Activated naive CD4-positive, alpha-beta T cell treated with anti-CD3 and anti-CD28 coated beads for 36 hours (primary cell): ENCODE results near the gene MOK. TPM values are rescaled to one million over a fixed set of nuclear protein-coding genes. Genes with fewer than 3 reads are reported as not detected.

ENCODE experiments used
- CTCF ChIA-PET: fragments of 350-600 bp; sonication (Branson Sonifier 250); formaldehyde crosslinking; loops from one replicate; lab custom pipeline; 2021; ENCODE audit warnings: antibody characterized with exemption; lab: Charles Lee
- DNase-seq: peaks from one replicate; pipeline ENCODE4 v3.0.0-alpha.2; 2020
- H3K27ac Mint-ChIP-seq: one replicate; pipeline ENCODE4 v1.8.0; 2021; ENCODE audit warnings: mild to moderate bottlenecking, mixed read lengths
- H3K27me3 Mint-ChIP-seq: one replicate; pipeline ENCODE4 v1.8.0; 2021; ENCODE audit warnings: low read depth, mixed read lengths
- H3K36me3 Mint-ChIP-seq: one replicate; pipeline ENCODE4 v1.8.0; 2021; ENCODE audit warnings: low read depth, mixed read lengths
- H3K4me1 Mint-ChIP-seq: one replicate; pipeline ENCODE4 v1.8.0; 2021; ENCODE audit warnings: low read depth, mixed read lengths
- H3K4me3 Mint-ChIP-seq: one replicate; pipeline ENCODE4 v1.8.0; 2021; ENCODE audit warnings: mild to moderate bottlenecking, moderate library complexity, mixed read lengths
- H3K9me3 Mint-ChIP-seq: one replicate; pipeline ENCODE4 v1.8.0; 2021; ENCODE audit warnings: mixed read lengths
- intact Hi-C: fragments of 100-400 bp; cut with micrococcal nuclease; formaldehyde crosslinking; loops from one replicate; pipeline ENCODE4 v1.15.1; 2023
- total RNA-seq, 2 experiments: library from RNA; stranded (reverse); gene quantifications; one replicate each; pipeline ENCODE4 v1.2.3, GENCODE V29; 2021

Gene MOK
- total RNA-seq, 2 experiments from 2014 or later, result 1.6 TPM

- Mint-ChIP-seq H3K9me3 (no peaks in the 10 kb centered on the region), H3K4me3 (no peak overlapping the region), H3K27ac (no peak overlapping the region), H3K36me3 (no peaks in the 10 kb centered on the region), H3K27me3 (no peaks in the 10 kb centered on the region), H3K4me1 (no peaks in the 10 kb centered on the region)
- CTCF ChIA-PET, result interaction anchor here (0.6 to 1.6 kb wide), 4 partner anchors 20 to 531 kb away, joined by 3 to 5 read pairs (median 4); no protein-coding TSS in a partner anchor
- intact Hi-C loops, result loop anchor here (1.0 to 5.0 kb wide), 2 partner anchors 79 to 282 kb away; no protein-coding TSS in a partner anchor
- DNase-seq, result peak; percentile 88
These were observed 69.6 kb downstream of the MOK start for GRCh38 chr14:102235275-102235897.

DNA sequence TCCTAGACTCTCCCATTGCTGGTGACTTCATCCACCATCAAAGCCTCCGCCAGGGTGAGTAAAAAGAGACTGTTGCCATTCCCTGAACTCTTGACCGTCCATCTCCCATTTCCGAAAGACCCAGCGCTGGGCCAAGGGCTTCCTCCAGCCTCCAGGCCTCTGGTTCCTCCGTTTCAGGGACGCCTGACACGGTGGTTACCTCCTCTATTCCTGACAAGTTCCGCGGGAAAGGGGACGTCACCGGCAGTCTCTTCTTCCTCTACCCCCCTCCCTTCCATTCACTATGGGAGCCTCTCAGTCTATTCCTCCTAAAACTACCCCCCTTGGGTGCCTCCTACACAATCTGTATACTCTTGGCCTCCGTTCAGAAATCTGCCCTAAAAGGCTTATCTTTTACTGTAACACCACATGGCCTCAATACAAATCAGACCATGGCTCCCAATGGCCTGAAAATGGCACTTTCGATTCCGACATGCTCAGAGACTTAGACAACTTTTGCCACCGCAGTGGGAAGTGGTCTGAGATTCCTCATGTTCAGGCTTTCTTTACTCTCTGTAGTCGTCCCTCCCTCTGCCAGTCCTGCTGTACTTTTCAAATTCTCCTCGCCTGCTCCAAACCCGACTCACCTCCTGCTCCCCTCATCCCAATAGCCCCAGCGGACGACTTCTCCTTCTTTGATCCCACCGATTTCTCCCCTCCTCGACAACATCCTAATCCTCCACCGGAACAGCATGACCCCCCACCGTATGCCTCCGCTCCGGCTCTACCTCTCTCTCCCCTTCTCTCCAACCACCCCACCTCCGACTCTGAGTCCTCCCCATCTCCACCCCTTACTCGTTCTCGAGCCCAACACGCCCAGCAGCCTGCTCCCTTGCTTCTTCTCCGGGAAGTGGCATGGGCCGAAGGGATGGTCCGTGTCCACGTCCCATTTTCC is 70.4 kb downstream of the MOK start:
- no peak overlapping the region for H3K4me3 Mint-ChIP-seq
- H3K9me3 Mint-ChIP-seq, result no peaks in the 10 kb centered on the region
- no peaks in the 10 kb centered on the region for H3K4me1 Mint-ChIP-seq
- no peak overlapping the region for H3K27ac Mint-ChIP-seq
- no peaks in the 10 kb centered on the region for H3K27me3 Mint-ChIP-seq
- intact Hi-C loops, result loop anchor here (1.0 to 5.0 kb wide), 2 partner anchors 80 to 283 kb away; no protein-coding TSS in a partner anchor
- no peaks in the 10 kb centered on the region for H3K36me3 Mint-ChIP-seq
- no peak for DNase-seq
- CTCF ChIA-PET, result interaction anchor here (1.0 to 1.6 kb wide), 2 partner anchors 80 to 281 kb away, joined by 3 to 4 read pairs; no protein-coding TSS in a partner anchor

DNA sequence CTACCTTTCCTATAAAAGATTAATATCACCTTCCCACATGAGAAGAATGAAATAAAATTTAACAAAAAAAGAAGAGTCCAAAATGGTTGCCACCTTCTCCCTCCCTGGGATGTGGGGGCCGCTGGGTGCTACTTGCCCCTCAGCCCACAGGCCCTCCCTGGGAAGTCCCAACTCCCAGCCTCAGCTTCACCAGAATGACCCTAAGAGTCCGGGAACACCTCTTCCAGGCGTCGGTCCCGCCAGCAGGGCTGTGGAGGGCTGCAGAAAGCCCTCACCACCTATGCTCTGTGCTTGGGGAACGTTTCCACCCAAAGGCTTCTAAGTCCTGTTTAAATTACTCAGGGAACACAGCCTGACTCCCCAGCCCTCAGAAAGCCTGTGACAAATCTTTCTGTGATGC is 71.9 kb downstream of the MOK start:
- no peak overlapping the region for H3K27ac Mint-ChIP-seq
- CTCF ChIA-PET, result interaction anchor here (1.0 kb wide), 1 partner anchor 81 kb away, joined by 3 read pairs; no protein-coding TSS in a partner anchor
- no peak overlapping the region for H3K4me3 Mint-ChIP-seq
- intact Hi-C loops, result no loop called here
- H3K27me3 Mint-ChIP-seq, result no peaks in the 10 kb centered on the region
- H3K4me1 Mint-ChIP-seq, result no peaks in the 10 kb centered on the region
- no peaks in the 10 kb centered on the region for H3K36me3 Mint-ChIP-seq
- no peak for DNase-seq
- H3K9me3 Mint-ChIP-seq, result no peaks in the 10 kb centered on the region

DNA sequence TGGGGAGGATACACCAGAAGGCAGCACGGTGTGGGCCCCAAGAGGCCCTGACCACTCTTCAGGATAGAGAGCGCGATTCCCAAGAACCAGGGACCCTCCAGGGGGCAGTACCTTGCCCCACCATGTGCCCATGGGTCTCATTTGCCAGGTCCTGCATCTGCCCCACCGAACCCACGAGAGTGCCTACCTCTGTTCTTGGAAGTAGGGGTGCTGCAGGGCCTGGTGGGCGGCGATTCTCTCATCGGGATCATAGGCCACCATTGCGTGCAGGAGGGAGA is 72.7 kb downstream of the MOK start:
- Mint-ChIP-seq H3K36me3 (no peaks in the 10 kb centered on the region), H3K27ac (no peak overlapping the region), H3K9me3 (no peaks in the 10 kb centered on the region), H3K4me3 (no peak overlapping the region), H3K27me3 (no peaks in the 10 kb centered on the region), H3K4me1 (no peaks in the 10 kb centered on the region)
- intact Hi-C loops, result no loop called here
- CTCF ChIA-PET, result interaction anchor here (0.7 kb wide), 1 partner anchor 220 kb away, joined by 3 read pairs; no protein-coding TSS in a partner anchor
- no peak for DNase-seq

DNA sequence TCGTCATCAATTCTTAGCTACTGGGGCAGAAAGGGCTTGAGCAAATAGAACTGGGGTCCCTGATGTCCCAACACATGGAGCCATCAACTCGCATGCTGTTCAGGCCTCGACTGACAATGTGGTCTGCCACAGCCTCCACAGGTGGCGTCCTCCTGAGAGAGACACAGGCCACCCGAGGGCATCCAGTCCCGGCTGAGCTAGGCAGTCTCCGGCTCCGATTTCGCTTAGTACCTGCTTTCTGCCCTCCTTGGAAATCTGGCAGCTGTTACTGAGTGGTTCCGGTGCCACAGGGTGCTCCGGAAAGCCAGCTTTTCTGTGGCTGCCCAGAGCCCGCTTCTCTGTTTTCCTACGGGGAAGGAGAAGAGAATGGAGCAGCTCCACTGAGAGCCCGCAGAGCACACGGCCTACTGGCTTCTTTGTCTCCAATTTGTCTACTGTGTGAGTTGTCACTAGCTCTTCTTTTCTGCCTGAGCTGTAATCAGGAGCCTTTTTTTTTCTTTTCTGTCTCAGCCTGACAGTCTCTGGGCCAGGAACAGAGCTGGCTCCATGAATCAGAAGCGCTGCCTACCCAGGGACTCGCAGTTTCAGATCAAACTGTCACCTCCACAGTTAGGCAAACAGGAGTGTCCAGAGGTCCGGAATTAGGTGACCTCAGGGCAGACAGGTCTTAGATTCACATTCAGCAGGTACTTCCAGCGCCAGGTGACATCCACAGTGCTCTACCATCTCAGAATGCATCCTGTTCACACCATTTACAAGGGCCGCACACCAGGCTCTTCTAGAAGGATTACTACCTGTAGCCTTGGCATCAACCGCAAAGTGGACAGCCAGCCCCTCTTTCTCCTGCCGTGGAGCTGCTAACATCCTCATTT is 73.3 kb downstream of the MOK start:
- no peaks in the 10 kb centered on the region for H3K4me1 Mint-ChIP-seq
- DNase-seq, result no peak
- intact Hi-C loops, result no loop called here

GRCh38 chr14:102230481-102231210 is 74.3 kb downstream of the MOK start:
- intact Hi-C loops, result no loop called here
- H3K4me3 Mint-ChIP-seq, result no peak overlapping the region
- H3K27me3 Mint-ChIP-seq, result no peaks in the 10 kb centered on the region
- CTCF ChIA-PET, result interaction anchor here (0.6 kb wide), 1 partner anchor 51 kb away, joined by 3 read pairs; no protein-coding TSS in a partner anchor
- no peaks in the 10 kb centered on the region for H3K4me1 Mint-ChIP-seq
- DNase-seq, result no peak
- H3K36me3 Mint-ChIP-seq, result no peaks in the 10 kb centered on the region
- no peak overlapping the region for H3K27ac Mint-ChIP-seq
- no peaks in the 10 kb centered on the region for H3K9me3 Mint-ChIP-seq

More for the DNA sequence above, 73.3 kb downstream of the MOK start:
- Mint-ChIP-seq H3K36me3 (no peaks in the 10 kb centered on the region), H3K4me3 (no peak overlapping the region), H3K27me3 (no peaks in the 10 kb centered on the region), H3K9me3 (no peaks in the 10 kb centered on the region), H3K27ac (no peak overlapping the region)
- CTCF ChIA-PET, result interaction anchor here (0.6 to 0.7 kb wide), 2 partner anchors 221 to 967 kb away, joined by 3 read pairs; no protein-coding TSS in a partner anchor

- Mint-ChIP-seq H3K36me3 (no peaks in the 10 kb centered on the region), H3K4me1 (no peaks in the 10 kb centered on the region), H3K9me3 (no peaks in the 10 kb centered on the region), H3K27me3 (no peaks in the 10 kb centered on the region), H3K27ac (no peak overlapping the region), H3K4me3 (no peak overlapping the region)
- intact Hi-C loops, result no loop called here
- CTCF ChIA-PET, result no interaction called here
- no peak for DNase-seq
These were observed 75.2 kb downstream of the MOK start for GRCh38 chr14:102229739-102230092.

DNA sequence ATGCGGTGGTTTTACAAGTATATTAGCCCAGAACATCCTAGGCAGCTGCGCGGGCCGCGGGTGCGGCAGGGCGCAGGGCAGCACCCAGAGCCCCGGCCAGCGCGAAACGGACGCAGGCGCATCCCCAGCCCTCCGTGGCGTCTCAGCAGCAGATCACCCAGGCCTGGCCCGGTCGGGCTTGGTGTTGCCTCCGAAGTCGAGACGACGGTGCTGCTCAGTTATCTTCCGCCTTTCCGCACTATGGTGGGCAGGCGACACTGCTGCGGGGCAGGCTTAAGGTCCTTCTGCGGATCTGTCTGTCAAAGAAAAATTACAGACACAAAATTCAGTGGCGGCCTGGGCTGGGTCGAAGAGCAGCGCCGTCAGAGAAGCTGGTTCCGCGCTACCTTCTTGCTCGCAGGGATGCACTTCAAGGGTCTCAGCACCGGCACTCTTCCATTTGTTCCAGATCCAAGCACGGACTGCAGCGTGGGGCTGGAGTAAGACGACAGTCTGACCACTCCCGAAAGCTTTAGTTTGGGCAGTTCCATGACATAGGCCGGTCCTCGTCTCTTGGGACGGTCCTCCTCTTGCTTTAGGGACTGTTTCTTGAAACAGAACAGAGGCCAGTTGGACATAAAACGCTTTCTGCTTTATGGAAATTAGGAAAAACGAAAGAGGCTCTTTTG is 75.8 kb downstream of the MOK start:
- H3K27me3 Mint-ChIP-seq, result no peaks in the 10 kb centered on the region
- CTCF ChIA-PET, result no interaction called here
- no peaks in the 10 kb centered on the region for H3K36me3 Mint-ChIP-seq
- no peak overlapping the region for H3K4me3 Mint-ChIP-seq
- no peaks in the 10 kb centered on the region for H3K9me3 Mint-ChIP-seq
- H3K4me1 Mint-ChIP-seq, result no peaks in the 10 kb centered on the region
- intact Hi-C loops, result no loop called here
- no peak overlapping the region for H3K27ac Mint-ChIP-seq
- DNase-seq, result no peak

GRCh38 chr14:102227184-102227964 is 77.6 kb downstream of the MOK start:
- H3K27ac Mint-ChIP-seq, result no peak overlapping the region

GRCh38 chr14:102226356-102227125 is 78.4 kb downstream of the MOK start:
- H3K27me3 Mint-ChIP-seq, result no peaks in the 10 kb centered on the region

More at GRCh38 chr14:102227184-102227964, 77.6 kb downstream of the MOK start:
- Mint-ChIP-seq H3K4me1 (no peaks in the 10 kb centered on the region), H3K27me3 (no peaks in the 10 kb centered on the region), H3K36me3 (no peaks in the 10 kb centered on the region), H3K4me3 (no peak overlapping the region), H3K9me3 (no peaks in the 10 kb centered on the region)
- no peak for DNase-seq
- intact Hi-C loops, result no loop called here
- CTCF ChIA-PET, result no interaction called here

More at GRCh38 chr14:102226356-102227125, 78.4 kb downstream of the MOK start:
- intact Hi-C loops, result no loop called here
- H3K4me3 Mint-ChIP-seq, result no peak overlapping the region
- CTCF ChIA-PET, result no interaction called here
- H3K27ac Mint-ChIP-seq, result no peak overlapping the region
- H3K4me1 Mint-ChIP-seq, result no peaks in the 10 kb centered on the region
- H3K9me3 Mint-ChIP-seq, result no peaks in the 10 kb centered on the region
- H3K36me3 Mint-ChIP-seq, result no peaks in the 10 kb centered on the region
- DNase-seq, result no peak
